Measurements from ENCODE around the gene CACNG8. TPM values are rescaled to one million over a fixed set of nuclear protein-coding genes. Genes with fewer than 3 reads are reported as not detected.
"Not testable (repeated sequence)": the region's sequence is repeated elsewhere in the genome, so short reads cannot be mapped to it uniquely, and the experiment has no call there.

CACNG8 gene
- polyA plus RNA-seq, 1 donor (not counting 4 experiments of a cell fraction or from before 2014, with no cell fraction given): not detected

- no peaks in the 10 kb centered on the region for H3K9me1 ChIP-seq (ENCODE audit: control insufficient read depth, extremely low read depth, insufficient read depth, low read length)
- H3K4me1 ChIP-seq (ENCODE audit: control insufficient read depth, extremely low read depth, insufficient read depth, low read length): peaks cover 5% of the 10 kb centered on the region
- no peaks in the 10 kb centered on the region for H4K20me1 ChIP-seq (ENCODE audit: control insufficient read depth, extremely low read depth, insufficient read depth, low read length)
- H3K4me3 ChIP-seq (ENCODE audit: control insufficient read depth in 2 of 3, extremely low read depth in 1 of 3, insufficient read depth in 2 of 3, low read depth in 1 of 3, low read length in 3 of 3): no peak overlapping the region
- no peaks in the 10 kb centered on the region for H3K36me3 ChIP-seq (ENCODE audit: control insufficient read depth in 2 of 2, extremely low read depth in 1 of 2, insufficient read depth in 2 of 2, low read length in 2 of 2)
- H3K79me2 ChIP-seq (ENCODE audit: control insufficient read depth, insufficient read depth, low read length): no peaks in the 10 kb centered on the region
- no peaks in the 10 kb centered on the region for H3K9me3 ChIP-seq (ENCODE audit: control insufficient read depth, low read depth, low read length)
- dilution Hi-C loops (cut with MboI; ENCODE audit: extremely low pct_ligation_motif_present, low sequenced_read_pairs): loop anchor here (25.0 kb wide), 1 partner anchor 98 kb away; no protein-coding TSS in a partner anchor
- H3K27me3 ChIP-seq (ENCODE audit: control insufficient read depth, extremely low read depth, insufficient read depth, low read length): no peaks in the 10 kb centered on the region
- H3K27ac ChIP-seq (ENCODE audit: control insufficient read depth, insufficient read depth, low read length): no peak overlapping the region
- H2AFZ ChIP-seq (ENCODE audit: control insufficient read depth, low read length): peak overlapping the region; percentile 77
- FAIRE-seq (peak; percentile 79), DNase-seq (ENCODE audit: low read depth, low spot score) (no peak)
- H3K4me2 ChIP-seq (ENCODE audit: control insufficient read depth, extremely low read depth, insufficient read depth, low read depth, low read length): peak overlapping the region; percentile 32
- TF ChIP-seq EZH2 (IDR thresholded peaks at IDR 0.05; ENCODE audit: low read length) (no peak), CTCF (optimal IDR thresholded peaks at IDR 0.05 in 1 of 3, IDR thresholded peaks at IDR 0.05 in 1 of 3, conservative IDR thresholded peaks at IDR 0.05 in 1 of 3; ENCODE audit: extremely low read depth in 1 of 3, insufficient read depth in 2 of 3, low read length in 3 of 3) (no peak)
- no peak overlapping the region for H3K9ac ChIP-seq (ENCODE audit: control insufficient read depth, extremely low read depth, insufficient read depth, low read length)
Observed at GRCh38 chr19:54035215-54036178, 72.8 kb downstream of the CACNG8 start.

GRCh38 chr19:54036542-54036941 lies 73.8 kb downstream of the CACNG8 start:
- H4K20me1 ChIP-seq (ENCODE audit: control insufficient read depth, extremely low read depth, insufficient read depth, low read length); DNase-seq (ENCODE audit: low read depth, low spot score); H3K9ac ChIP-seq (ENCODE audit: control insufficient read depth, extremely low read depth, insufficient read depth, low read length); H3K27ac ChIP-seq (ENCODE audit: control insufficient read depth, insufficient read depth, low read length); H3K79me2 ChIP-seq (ENCODE audit: control insufficient read depth, insufficient read depth, low read length); H3K4me1 ChIP-seq (ENCODE audit: control insufficient read depth, extremely low read depth, insufficient read depth, low read length); H3K9me1 ChIP-seq (ENCODE audit: control insufficient read depth, extremely low read depth, insufficient read depth, low read length); H3K36me3 ChIP-seq (ENCODE audit: control insufficient read depth in 2 of 2, extremely low read depth in 1 of 2, insufficient read depth in 2 of 2, low read length in 2 of 2); H3K4me2 ChIP-seq (ENCODE audit: control insufficient read depth, extremely low read depth, insufficient read depth, low read depth, low read length); FAIRE-seq; H3K9me3 ChIP-seq (ENCODE audit: control insufficient read depth, low read depth, low read length); H3K4me3 ChIP-seq (ENCODE audit: control insufficient read depth in 2 of 3, extremely low read depth in 1 of 3, insufficient read depth in 2 of 3, low read depth in 1 of 3, low read length in 3 of 3); H2AFZ ChIP-seq (ENCODE audit: control insufficient read depth, low read length); H3K27me3 ChIP-seq (ENCODE audit: control insufficient read depth, extremely low read depth, insufficient read depth, low read length): not testable (repeated sequence)
- dilution Hi-C loops (cut with MboI; ENCODE audit: extremely low pct_ligation_motif_present, low sequenced_read_pairs): loop anchor here (25.0 kb wide), 1 partner anchor 99 kb away; no protein-coding TSS in a partner anchor

Small RNA genes within 50 kb of the gene (small RNA-seq; reads per million reads assigned to genes)
- gene AC012314.20 (ENCODE audit: insufficient read length in 3 of 3, low read depth in 3 of 3, low replicate concordance in 1 of 3): 0 reads per million in 3 experiments

Other genes starting within 250 kb of the CACNG8 start
- not detected in 3 replicates for gene NLRP12, start 138.6 kb upstream of the CACNG8 start, polyA plus RNA-seq
- gene MYADM, start 95.1 kb upstream of the CACNG8 start, polyA plus RNA-seq: 16.8 to 24.6 TPM (median 19.4 TPM) in 3 replicates
- not detected in 3 replicates for gene PRKCG, start 80.7 kb upstream of the CACNG8 start, polyA plus RNA-seq
- not detected in 3 replicates for gene CACNG7, start 53.7 kb upstream of the CACNG8 start, polyA plus RNA-seq
- not detected in 3 replicates for gene CACNG6, start 28.7 kb downstream of the CACNG8 start, polyA plus RNA-seq
- gene VSTM1, start 101.0 kb downstream of the CACNG8 start, polyA plus RNA-seq: not detected in 3 replicates
- not detected in 3 replicates for gene TARM1, start 118.4 kb downstream of the CACNG8 start, polyA plus RNA-seq
- 0.12 to 0.32 TPM (median 0.14 TPM) in 3 replicates for gene OSCAR, start 137.9 kb downstream of the CACNG8 start, polyA plus RNA-seq
- gene NDUFA3, start 139.9 kb downstream of the CACNG8 start, polyA plus RNA-seq: 41.9 to 61.4 TPM (median 44.5 TPM) in 3 replicates
- gene TFPT, start 152.7 kb downstream of the CACNG8 start, polyA plus RNA-seq: 6.8 to 9.2 TPM (median 7.8 TPM) in 3 replicates
- gene PRPF31, start 152.8 kb downstream of the CACNG8 start, polyA plus RNA-seq: 25.7 to 56.9 TPM (median 42.2 TPM) in 3 replicates
- 4.1 to 15.0 TPM (median 8.6 TPM) in 3 replicates for gene CNOT3, start 174.8 kb downstream of the CACNG8 start, polyA plus RNA-seq
- gene LENG1, start 196.8 kb downstream of the CACNG8 start, polyA plus RNA-seq: 2.0 to 4.0 TPM (median 3.4 TPM) in 3 replicates
- gene TMC4, start 210.2 kb downstream of the CACNG8 start, polyA plus RNA-seq: 1.5 to 2.2 TPM (median 1.8 TPM) in 3 replicates
- 41.3 to 70.2 TPM (median 62.7 TPM) in 3 replicates for gene MBOAT7, start 226.6 kb downstream of the CACNG8 start, polyA plus RNA-seq
- gene TSEN34, start 228.4 kb downstream of the CACNG8 start, polyA plus RNA-seq: 36.5 to 49.7 TPM (median 40.5 TPM) in 3 replicates
- 1,666 to 2,598 TPM (median 1,866 TPM) in 3 replicates for gene RPS9, start 237.9 kb downstream of the CACNG8 start, polyA plus RNA-seq